ENCODE results near the gene SORCS2.

DNA sequence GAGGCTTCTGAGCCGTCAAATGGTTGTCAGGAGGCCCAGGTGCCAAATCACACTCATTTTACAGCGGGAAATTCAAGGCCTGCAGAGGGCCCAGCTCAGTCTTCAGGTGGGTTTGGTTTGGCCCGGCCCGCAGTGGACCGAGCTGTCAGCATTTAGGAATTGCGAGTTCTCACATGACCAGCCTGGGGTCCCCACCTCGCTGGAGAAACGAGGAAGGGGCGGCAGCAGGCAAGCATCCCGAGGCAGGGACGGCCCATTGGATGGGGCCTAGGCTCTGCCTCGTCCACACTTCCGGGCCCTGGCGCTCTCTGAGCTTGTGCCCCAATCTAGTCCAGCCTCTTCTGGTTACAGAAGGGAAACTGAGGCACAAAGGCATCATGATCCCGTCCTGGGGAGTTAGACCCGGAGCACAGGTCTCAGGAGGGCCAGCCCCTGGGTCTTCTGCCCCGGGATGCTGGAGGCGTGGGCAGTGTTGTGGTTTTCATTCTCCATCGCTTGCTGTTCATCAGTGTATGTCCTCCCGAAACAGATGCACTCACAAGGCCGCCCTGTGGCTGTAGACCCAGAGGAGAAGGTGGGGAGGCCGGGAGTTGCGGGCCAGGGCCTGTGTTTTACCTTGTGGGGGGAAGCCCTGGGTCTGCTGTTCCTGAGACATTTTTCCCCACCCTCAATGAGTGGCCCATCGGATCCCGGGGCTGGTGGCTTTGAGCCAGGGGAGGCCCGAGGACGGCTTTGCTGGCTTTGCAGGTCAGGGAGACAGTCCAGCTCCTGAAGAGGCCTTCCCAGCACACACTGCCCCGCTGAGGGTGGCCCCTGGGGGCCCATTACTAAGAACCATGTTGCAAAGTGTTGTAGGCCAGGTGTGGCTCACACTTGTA, 233.5 kb downstream of the SORCS2 start:
- TF ChIP-seq, protein P1, sequence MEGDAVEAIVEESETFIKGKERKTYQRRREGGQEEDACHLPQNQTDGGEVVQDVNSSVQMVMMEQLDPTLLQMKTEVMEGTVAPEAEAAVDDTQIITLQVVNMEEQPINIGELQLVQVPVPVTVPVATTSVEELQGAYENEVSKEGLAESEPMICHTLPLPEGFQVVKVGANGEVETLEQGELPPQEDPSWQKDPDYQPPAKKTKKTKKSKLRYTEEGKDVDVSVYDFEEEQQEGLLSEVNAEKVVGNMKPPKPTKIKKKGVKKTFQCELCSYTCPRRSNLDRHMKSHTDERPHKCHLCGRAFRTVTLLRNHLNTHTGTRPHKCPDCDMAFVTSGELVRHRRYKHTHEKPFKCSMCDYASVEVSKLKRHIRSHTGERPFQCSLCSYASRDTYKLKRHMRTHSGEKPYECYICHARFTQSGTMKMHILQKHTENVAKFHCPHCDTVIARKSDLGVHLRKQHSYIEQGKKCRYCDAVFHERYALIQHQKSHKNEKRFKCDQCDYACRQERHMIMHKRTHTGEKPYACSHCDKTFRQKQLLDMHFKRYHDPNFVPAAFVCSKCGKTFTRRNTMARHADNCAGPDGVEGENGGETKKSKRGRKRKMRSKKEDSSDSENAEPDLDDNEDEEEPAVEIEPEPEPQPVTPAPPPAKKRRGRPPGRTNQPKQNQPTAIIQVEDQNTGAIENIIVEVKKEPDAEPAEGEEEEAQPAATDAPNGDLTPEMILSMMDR (IDR thresholded peaks at IDR 0.05) = no peak
- TF ChIP-seq SMC3 (IDR thresholded peaks at IDR 0.05; ENCODE audit: low read depth, low read length) (no peak), FOXM1 (IDR thresholded peaks at IDR 0.05; ENCODE audit: low read depth) (no peak), TAF1 (IDR thresholded peaks at IDR 0.05; ENCODE audit: borderline replicate concordance, low read depth, low read length) (no peak), NRF1 (IDR thresholded peaks at IDR 0.05; ENCODE audit: low read depth, low read length) (no peak)

All from SK-N-SH (cell line).